NCI-H2196 treated with DMSO at 0.1 percent for 48 hours (cell line): Measurements from ENCODE around the gene SLC16A1.
"Not testable (repeated sequence)": the region's sequence is repeated elsewhere in the genome, so short reads cannot be mapped to it uniquely, and the experiment has no call there.

Experiments
- DNase-seq: peaks from one replicate; lab custom pipeline; 2025; ENCODE audit not compliant: unreplicated experiment; lab: John Stamatoyannopoulos, UW

The SLC16A1 gene

DNA sequence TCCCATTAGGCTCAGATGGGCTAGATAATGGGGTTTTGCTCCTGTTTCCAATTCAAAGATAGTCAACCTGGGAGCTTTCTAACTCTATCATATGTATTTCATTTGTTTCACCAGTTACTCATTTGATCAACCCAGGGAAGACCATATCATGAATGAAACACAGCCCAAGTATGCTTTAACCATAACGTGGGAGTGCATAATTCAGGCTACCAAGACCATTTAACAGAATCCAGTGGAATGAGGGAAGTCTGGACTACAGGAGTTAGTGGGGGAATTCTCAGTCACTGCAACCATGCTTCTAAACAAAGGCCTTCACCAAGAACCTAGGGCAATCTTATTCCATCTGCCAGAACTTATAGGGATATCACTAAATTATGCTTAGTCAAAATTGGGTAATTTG lies 15.0 kb upstream of the SLC16A1 start:
- DNase-seq: no peak

DNA sequence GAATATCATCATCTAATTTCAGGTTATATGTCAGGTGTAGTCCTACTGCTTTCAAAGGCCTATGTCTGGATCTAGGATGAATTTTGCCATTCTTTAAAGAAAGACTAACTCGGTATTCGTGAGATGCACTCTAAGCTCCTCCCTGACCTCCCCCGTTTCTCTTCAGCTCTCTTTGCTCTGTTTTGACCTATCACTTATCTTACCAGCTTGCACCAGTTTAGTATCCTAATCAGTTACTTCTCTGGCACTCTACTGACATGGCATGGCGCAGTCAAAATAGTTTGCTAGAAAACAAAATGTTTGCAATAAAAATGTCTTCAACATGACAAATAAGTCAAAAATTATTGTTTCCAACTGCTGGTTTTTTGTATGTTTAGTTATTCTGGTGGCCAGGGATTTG lies 8.4 kb upstream of the SLC16A1 start:
- DNase-seq: no peak

DNA sequence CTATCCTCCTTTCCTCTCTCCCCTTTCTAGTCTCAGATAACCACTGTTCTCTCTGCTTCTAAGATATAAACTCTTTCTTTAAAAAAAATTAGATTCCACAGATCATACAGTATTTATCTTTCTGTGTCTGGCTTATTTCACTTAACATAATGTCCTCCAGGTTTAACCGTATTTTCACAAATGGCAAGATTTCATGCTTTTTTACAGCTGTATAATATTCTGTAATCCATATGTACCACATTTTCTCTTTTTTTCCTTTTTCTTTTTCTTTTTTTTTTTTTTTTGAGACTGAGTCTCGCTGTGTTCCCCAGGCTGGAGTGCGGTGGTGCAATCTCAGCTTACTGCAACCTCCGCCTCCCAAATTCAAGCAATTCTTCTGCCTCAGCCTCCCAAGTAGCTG lies 5.1 kb upstream of the SLC16A1 start:
- no peak for DNase-seq

DNA sequence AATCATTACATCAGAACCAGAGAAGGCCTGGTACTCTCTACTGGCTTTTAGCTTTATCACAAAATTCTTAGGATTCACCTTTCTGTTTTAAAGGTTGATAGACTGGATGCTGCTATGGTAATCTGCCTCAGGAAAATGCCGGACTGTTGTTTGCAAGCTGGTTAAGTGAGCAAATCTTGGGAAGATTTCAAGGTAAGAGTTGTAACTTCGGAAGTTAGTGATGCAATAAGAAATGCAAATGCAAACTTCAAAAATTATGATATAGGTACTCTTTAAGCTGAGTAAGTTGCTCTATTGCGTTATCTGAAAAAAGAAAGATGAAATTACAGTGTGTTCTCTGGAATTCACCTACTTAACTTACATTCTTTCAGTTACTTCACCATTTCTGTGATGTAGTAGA lies 4.4 kb upstream of the SLC16A1 start:
- DNase-seq: no peak

DNA sequence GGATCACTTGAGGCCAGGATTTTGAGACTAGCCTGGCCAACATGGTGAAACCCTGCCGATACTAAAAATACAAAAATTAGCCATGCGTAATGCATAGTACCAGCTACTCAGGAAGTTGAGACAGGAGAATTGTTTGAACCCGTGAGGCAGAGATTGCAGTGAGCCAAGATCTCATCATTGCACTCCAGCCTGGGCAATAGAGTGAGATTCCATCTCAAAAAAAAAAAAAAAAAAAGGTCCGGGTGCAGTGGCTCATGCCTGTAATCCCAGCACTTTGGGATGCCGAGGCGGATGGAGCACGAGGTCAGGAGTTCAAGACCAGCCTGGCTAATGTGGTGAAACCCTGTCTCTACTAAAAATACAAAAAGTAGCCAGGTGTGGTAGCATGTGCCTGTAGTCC lies 2.2 kb upstream of the SLC16A1 start:
- DNase-seq: not testable (repeated sequence)

DNA sequence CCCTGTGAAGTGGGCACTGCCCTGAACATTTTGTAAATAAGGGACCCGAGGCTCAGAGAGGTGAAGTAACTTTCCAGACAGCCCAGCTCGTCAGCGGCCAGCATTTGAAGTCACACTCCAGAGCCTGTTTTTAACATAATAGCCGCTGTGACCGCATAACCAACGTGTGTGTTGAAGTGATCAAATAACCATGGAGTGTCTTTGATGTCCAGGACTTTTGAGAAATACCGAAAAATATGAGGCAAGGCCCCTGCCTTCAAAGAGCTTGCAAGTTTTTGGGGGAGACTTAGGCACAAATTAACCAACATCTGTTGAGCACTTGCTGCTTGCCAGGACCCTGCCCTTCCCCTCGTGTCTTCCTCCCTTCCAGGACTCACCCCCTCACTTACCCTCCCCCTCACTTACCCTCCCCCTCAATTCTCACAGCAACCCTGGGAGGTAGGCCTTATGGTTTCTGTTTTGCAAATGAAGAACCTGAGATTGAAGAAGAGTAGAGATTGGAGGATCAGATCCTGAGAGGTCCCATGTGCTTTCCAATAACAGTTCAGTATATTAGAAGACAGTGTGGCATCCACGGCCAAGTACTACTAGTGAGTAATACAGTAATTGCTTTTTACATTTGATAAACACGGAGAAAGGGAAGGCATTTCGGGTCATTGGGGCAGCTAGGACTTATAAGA lies 1.3 kb upstream of the SLC16A1 start:
- DNase-seq: peak; percentile 60

DNA sequence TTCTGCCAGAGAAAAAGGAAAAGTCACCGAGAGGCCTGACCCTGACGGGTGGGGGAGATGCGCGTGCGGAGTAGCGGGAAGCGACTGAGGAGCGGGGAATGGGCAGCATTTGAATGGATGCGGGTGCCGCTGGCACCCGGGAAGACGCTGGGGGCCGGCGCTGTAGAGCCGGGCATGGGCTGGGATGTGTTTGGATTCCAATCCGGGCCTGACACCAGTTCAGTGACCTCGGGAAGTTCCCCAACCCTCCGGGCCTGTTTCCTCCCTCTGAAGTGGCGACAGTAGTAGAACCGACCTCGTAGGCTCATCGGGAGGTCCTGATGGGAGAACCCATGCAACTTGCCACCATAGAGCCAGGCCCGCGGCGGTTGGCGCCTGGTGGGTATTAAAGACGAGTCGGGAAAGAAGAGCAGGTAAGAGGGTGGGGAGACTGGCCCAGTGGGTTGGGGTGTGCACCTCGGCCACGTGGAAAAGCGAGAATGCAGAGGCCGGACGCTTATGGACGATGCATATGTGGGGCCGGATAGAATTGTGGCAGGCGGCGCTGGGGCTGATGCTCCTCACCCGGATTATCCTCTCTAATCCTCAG lies 642 bp upstream of the SLC16A1 start:
- DNase-seq: no peak

DNA sequence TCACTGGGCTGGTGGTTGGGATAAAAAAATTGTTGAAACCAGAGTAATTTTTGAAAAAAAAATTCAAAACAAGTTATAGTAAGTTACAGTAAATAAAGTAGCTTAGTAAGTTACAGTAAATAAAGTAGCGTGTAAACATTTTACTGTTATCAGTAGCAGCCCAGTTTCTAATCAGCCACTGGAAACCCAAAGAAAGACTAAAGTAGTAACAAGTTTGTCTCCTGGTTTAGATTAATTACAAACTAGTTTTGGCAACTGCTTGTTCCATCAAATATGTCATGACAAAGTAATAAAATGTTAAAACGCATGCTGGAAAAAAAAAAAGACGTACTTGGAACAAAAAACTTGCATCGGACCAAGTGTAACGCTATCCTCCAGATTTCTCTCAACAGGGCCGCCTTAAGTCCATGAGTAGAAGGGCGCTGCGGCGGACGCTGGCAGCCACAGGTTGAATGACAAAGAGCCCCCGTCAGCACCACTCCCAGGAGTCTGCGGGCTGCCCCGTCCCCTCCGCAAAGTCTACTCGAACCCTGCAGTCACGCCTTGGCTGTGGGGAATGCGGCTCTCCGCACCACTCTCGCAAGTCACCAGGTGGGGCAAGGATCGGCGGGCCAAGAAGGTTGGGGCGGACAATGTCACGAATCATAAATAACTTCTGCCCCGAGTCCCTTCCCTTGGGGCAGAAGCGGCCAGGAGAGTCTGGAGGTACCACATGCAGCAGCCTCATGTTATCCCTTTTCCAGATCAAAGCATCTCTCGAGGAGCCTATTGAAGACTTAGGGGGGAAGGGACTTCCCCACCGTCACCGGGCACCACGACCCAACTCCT lies 837 bp downstream of the SLC16A1 start:
- DNase-seq: peak; percentile 39

DNA sequence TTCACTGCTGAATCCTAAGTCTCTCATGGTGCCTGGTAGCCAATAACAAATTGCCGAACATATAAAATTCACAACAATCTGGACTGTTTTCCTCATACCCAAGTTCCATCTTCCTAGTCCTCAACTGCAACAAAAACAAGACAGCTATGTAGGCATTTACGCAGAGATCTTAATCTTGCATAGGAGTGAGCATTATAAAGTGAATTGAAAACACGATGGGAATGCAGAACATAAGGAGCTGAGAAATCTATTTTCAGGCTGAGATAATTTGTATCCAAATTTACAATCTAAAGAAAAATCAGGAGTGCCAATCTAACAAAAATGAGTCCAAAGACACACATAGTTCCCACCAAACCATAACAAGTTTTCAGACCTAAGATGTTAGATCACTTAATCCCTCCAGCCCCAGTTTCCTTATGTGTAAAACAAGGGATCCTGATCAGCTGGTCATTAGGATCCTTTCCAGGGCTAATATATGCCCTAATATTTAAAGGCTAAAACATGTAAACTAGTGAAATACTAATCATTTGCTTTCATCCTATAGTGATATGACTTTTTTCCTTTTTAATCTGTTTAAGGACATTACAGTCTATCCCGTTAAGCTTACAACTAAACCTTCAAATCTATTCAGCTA lies 1.9 kb downstream of the SLC16A1 start:
- DNase-seq: no peak

DNA sequence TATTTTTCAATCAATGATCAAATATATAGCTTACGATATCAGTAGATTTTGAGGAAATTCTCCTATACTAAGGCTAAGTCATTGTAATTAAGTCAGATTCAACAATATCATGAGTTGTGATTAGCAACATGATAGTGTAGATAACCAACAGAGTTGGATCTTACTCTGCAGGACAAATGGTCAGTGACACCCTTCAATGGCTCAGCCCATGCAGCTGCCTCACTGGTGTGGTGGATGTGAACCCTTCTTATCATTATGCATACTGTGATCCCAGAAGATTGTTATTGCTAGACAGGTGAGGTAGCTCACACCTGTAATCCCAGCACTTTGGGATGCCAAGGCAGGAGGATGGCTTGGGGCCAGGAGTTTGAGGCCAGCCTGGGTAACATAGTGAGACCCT lies 5.6 kb downstream of the SLC16A1 start:
- DNase-seq: no peak

DNA sequence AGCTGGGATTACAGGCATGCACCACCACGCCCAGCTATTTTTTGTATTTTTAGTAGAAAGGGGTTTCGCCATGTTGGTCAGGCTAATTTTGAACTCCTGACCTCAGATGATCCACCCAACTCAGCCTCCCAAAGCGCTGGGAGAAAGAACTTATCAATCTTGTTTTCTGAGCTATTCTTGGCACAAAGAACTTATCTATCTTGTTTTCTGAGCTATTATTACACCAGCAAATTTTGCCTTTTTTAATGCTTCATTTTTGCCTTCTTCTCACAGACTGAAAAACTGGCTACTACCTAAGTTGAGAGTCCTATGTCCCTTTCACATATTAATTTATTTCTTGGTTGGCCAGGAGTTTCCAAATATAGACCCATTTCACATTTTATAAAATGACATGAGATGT lies 9.3 kb downstream of the SLC16A1 start:
- no peak for DNase-seq

DNA sequence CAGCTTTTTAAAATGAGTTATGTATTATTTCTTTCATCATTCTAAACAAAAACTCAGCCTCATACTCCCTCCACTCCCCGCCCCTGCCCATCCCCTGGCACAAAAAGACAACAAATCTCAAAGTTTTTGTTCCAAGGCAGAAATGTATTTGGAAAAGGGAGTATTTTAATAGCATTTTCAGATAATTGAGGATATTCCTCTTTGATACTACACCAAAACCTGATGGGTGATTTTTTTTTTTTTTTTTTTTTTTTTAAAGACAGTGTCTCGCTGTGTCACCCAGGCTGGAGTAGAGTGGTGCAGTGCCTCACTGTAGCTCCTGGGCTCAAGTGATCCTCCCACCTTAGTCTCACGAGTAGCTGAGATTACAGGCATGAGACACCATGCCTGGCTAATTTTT lies 16.2 kb downstream of the SLC16A1 start:
- no peak for DNase-seq

DNA sequence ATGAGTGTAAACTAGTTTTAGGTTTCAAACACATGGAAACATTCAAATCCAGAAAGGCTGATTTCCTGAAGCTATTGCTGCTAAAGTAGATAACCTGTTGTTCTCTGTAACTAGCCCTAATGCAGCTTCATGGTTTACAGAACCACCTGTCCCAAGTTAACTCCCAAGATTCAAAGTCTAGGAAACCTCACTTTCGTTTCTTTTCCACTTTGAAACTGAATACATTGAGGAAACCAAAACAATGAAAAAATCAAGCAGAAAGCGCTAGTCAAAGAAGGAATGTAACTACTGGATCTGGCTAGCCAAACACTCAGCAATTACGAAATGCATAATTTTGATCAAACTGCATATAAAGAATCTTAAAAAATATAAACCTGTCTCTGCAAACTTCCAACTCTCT lies 17.8 kb downstream of the SLC16A1 start:
- DNase-seq: no peak

DNA sequence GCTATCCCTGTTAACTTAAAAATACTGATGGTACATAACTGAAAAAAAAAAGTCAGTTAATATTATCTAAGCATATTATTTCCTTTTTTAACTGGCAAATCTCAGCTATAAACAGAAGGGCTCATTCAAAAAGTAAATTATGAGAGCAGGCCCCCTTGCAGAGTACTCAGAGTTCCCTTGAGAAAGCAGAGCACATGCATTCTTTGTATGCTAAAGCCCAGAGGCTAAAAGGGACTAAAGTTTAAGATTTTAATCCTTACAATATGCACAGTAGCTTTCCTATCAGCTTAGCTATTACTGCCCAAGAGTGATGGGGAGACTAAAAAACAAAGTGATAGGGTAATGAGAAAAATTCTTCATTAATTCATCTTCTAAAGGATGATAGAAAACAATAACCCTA lies 18.5 kb downstream of the SLC16A1 start:
- no peak for DNase-seq

DNA sequence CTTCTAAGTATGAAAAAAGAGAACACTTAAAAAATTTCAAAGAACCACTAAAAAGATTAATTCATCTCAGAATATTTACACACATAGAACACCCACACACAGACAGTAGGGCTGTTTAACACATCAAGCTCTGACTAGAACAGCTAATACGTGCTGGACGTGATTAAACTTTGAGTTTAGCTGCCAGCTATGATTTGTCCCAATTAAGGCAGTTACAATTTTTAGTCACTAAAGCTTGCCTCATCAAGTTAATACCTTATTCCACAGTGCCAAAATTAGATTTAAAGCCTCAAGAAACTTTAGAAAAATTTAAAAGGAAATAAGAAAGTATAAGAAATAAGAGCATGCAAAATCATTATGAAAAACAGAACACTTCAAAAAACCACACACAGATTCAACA lies 18.9 kb downstream of the SLC16A1 start:
- no peak for DNase-seq

DNA sequence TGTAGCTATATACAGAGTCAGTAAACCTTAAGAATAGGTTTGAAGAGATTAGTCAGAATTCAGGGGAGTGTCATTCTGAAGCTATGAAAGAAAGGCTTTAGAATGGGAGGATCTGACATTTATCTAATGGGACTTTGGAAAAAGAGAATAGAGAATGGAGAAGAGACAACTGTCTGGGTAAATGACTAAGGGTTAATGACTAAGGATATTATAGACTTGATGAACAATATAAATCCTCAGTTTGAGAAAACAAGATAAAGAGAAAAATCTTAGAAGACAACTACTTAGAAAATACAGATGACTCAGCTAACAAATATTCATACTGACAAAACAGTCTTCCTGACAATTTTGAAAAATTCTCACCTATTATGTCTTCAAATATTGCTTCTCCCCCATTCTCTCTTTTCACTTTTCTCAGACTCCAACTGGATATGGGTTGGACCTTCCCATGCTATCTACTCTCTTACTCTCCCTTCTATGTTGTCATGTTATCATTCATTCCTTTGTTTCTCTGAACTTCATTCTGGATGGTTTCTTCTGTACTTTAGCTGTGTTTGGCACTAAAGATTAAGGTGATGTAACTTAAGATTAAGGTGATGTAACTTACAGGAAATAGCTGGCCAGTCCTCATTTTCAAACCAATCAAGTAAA lies 20.4 kb downstream of the SLC16A1 start:
- DNase-seq: no peak

DNA sequence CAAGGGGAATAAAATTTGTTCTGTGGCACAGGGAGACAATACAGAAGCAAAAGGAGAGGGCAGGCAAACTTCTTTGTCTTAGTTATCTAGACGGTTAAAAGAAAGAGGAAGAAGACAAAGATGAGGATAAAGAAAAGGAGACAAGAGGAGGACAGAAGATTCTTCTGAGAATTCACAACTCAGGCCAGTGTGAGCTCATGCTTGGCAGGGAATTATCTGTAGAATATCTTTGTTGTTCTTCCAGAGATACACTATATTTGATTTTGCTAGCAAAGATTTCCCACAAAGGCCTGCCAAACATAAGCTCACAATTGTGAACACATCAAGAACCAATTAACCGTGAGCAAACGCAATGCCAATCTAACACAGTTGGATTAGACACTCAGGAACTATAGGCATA lies 21.4 kb downstream of the SLC16A1 start:
- DNase-seq: no peak

DNA sequence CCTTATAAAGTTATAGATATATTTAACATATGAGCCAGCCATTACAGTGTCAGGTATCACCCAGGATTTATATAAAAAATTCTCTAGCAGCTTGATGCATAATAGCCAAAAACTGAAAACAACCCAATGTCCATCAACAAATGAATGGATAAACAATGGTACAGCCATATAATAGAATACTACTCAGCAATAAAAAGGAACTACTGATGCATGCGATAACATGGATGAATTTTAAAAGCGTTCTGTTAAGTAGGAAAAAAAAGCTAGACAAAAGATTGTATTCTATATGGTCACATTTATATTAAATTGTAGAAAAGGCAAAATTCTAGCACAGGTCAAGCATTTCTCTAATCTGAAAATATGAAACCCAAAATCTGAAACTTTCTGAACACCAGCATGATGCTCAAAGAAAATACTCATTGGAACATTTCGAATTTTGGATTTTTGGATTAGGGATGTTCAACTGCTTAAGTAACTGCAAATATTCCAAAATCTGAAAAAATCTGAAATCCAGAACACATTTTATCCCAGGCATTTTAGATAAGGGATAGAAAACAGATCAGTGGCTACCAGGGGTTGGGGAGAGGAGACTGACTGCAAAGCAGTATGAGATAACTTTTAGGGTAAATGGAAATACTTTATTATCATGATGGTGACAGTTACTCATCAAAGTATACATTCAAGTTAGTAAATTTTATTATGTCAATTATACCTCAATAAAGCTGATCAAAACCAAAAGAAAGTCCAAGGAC lies 22.0 kb downstream of the SLC16A1 start:
- no peak for DNase-seq

DNA sequence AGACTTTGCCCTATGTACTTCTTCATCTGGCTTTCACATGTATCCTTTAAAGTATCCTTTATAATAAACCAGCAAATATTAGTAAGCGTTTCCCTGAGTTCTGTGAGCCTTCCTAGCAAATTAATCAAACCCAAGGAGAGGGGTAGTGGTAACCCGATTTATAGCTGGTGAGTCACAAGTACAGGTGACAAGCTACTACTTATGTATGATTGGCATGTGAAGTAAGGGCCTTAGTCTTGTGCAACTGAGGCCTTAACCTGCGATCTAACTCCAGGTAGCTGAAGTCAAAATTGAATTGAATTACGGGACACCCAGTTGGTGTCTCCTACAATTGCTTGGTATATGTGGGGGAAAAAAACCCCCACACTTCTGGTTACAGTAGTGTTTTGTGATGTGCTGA lies 26.0 kb downstream of the SLC16A1 start:
- no peak for DNase-seq

DNA sequence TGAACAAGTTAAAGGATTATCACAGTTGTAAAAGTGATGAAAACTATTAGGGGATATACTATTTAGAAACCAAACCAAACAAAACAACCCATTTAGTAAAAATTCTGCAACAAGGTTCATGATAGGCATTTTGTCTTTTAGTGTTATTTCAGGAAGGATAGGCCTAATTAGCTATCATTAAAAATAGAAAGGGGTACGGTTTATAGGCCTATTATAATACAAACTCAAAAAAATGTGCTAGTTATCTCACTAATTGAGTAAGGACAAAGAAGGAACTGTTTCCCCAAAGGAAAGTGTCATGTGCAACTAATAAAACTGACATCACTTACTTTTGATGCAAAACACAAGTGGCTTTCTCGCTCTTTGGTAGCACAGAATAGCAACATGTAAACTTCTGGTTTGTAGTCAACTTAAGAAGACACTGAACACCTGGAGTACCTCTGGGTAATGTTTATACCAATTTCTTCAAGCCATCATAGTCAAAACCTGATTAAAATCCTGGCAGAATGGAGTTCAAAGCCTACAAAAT lies 28.5 kb downstream of the SLC16A1 start:
- DNase-seq: no peak
